Panc1 (cell line): ENCODE data around the gene HEPACAM2. TPM values are rescaled to one million over a fixed set of nuclear protein-coding genes. Genes with fewer than 3 reads are reported as not detected.

Source experiments
- ATAC-seq: fragments of 200-7000 bp; cut with Tn5 transposase; 2 replicates; pipeline ENCODE4 v1.9.1; 2020; ENCODE audit warnings: mild to moderate bottlenecking, moderate library complexity
- BruUV-seq: library from RNA; stranded (reverse); fragments of 400-500 nt; replicated peaks from 2 replicates; lab custom pipeline; 2021; lab: Mats Ljungman, UMichigan
- CTCF ChIA-PET: fragments of 300-600 bp; sonication (Branson Sonifier 250); formaldehyde crosslinking; loops from one replicate; lab custom pipeline; 2022; ENCODE audit warnings: antibody characterized with exemption; lab: Charles Lee
- POLR2A ChIA-PET: fragments of 300-600 bp; sonication (Branson Sonifier 250); formaldehyde crosslinking; loops from one replicate; lab custom pipeline; 2022; ENCODE audit warnings: antibody characterized with exemption; lab: Charles Lee
- DNase-seq: peaks from one replicate; pipeline ENCODE4 v3.0.0-alpha.2; 2010; ENCODE audit warnings: low read depth, low spot score
- H3K27ac ChIP-seq: 2 replicates; pipeline ENCODE4 v1.5.1; 2011; ENCODE audit warnings: mild to moderate bottlenecking, low read length, inconsistent platforms
- H3K27me3 ChIP-seq: fragments of 200-500 bp; sonication (Bioruptor generic); 2 replicates; pipeline ENCODE4 v1.6.0; 2014; ENCODE audit warnings: low read length, inconsistent platforms; ENCODE audit not compliant: control insufficient read depth, insufficient read depth
- H3K36me3 ChIP-seq: fragments of 200-500 bp; sonication (Bioruptor generic); 2 replicates; pipeline ENCODE4 v1.5.1; 2014; ENCODE audit warnings: inconsistent platforms, mild to moderate bottlenecking, low read length, moderate library complexity; ENCODE audit not compliant: control insufficient read depth, insufficient read depth
- H3K4me1 ChIP-seq: 2 replicates; pipeline ENCODE4 v1.5.1; 2011; ENCODE audit warnings: inconsistent platforms, mild to moderate bottlenecking, low read length, moderate library complexity; ENCODE audit not compliant: control insufficient read depth, insufficient read depth
- H3K4me3 ChIP-seq, 2 experiments: 2 replicates each; pipeline ENCODE4 v1.5.1; 2011 to 2012; ENCODE audit warnings: low read depth in 2 of 2, low read length in 2 of 2, mild to moderate bottlenecking in 2 of 2, inconsistent platforms in 1 of 2, moderate library complexity in 1 of 2
- H3K9me3 ChIP-seq: fragments of 200-500 bp; sonication (Bioruptor generic); 2 replicates; pipeline ENCODE4 v1.5.1; 2014; ENCODE audit warnings: low read depth, mild to moderate bottlenecking, inconsistent platforms, low read length, moderate library complexity; ENCODE audit not compliant: control insufficient read depth, insufficient read depth
- CTCF ChIP-seq: fragments of 450-650 bp; IDR thresholded peaks from 2 replicates; pipeline ENCODE4 v1.5.1; 2017; ENCODE audit warnings: mild to moderate bottlenecking
- POLR2AphosphoS5 ChIP-seq: IDR thresholded peaks from 2 replicates; pipeline ENCODE4 v1.6.1; 2012; ENCODE audit warnings: mild to moderate bottlenecking, low read depth, low read length, moderate library complexity
- REST ChIP-seq, 2 experiments: IDR thresholded peaks; 2 replicates each; pipeline ENCODE4 v1.6.1; 2011 to 2012; ENCODE audit warnings: low read depth in 2 of 2, control low read depth in 1 of 2, low read length in 1 of 2, mild to moderate bottlenecking in 1 of 2, moderate library complexity in 1 of 2; ENCODE audit not compliant: insufficient read depth in 1 of 2
- SIN3A ChIP-seq: IDR thresholded peaks from 2 replicates; pipeline ENCODE4 v1.6.1; 2012; ENCODE audit warnings: low read depth, mild to moderate bottlenecking, low read length, moderate library complexity, borderline replicate concordance; ENCODE audit not compliant: insufficient read depth
- TCF7L2 ChIP-seq: IDR thresholded peaks from 2 replicates; pipeline ENCODE4 v1.6.1; 2011; ENCODE audit warnings: mild to moderate bottlenecking, low read depth, low read length, inconsistent platforms
- in situ Hi-C: cut with HindIII; loops from 2 replicates; pipeline ENCODE4 v1.10.0; 2016; ENCODE audit warnings: low sequenced_read_pairs, low pct_unique_long_range_greater_than_20kb
- intact Hi-C: fragments of 100-400 bp; cut with micrococcal nuclease; formaldehyde crosslinking; loops from one replicate; pipeline ENCODE4 v1.10.0; 2022; ENCODE audit not compliant: unreplicated experiment
- total RNA-seq: library from RNA; stranded (reverse); gene quantifications from one replicate; pipeline ENCODE4 v1.2.1, GENCODE V29; 2021; ENCODE audit not compliant: unreplicated experiment

The HEPACAM2 gene
- total RNA-seq, 1 experiment from 2014 or later = not detected

- no peak overlapping the region for H3K27ac ChIP-seq
- in situ Hi-C loops = no loop called here
- H3K9me3 ChIP-seq = no peaks in the 10 kb centered on the region
- TF ChIP-seq TCF7L2 (no peak), CTCF (no peak), REST (IDR thresholded peaks at IDR 0.05; ENCODE audit: insufficient read depth in 1 of 2, low read depth in 2 of 2, low read length in 1 of 2) (no peak), SIN3A (no peak), POLR2AphosphoS5 (no peak)
- H3K4me3 ChIP-seq = no peak overlapping the region
- H3K4me1 ChIP-seq = no peaks in the 10 kb centered on the region
- no TSS peak for BruUV-seq
- ATAC-seq = no peak
- H3K27me3 ChIP-seq = no peaks in the 10 kb centered on the region; the same call in 1 of the 2 replicates
- DNase-seq = no peak
- H3K36me3 ChIP-seq = no peaks in the 10 kb centered on the region
- intact Hi-C loops = no loop called here
- POLR2A ChIA-PET = no interaction called here
- CTCF ChIA-PET = no interaction called here
These were observed 23.5 kb downstream of the HEPACAM2 start for GRCh38 chr7:93202594-93203250.

DNA sequence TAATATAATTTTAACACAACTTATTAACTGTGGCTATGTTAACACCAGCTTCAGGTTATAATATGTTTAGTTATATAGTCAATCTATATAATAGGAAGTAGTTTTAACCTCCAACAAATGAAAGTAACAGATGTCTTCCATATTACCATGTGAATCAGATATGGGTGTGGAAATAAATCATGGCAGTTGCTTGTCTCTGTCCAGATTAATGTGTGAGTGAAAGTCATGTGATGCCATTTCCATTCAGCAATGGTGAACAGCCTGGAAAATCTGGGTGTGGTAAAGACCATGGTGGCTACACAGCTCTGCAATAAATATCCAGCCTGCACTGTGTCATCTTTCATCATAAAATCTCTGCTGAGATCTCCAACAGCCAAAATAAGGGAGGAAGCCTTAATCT is 27.8 kb downstream of the HEPACAM2 start:
- no TSS peak for BruUV-seq
- intact Hi-C loops (no loop called here), in situ Hi-C loops (no loop called here)
- Histone ChIP-seq H3K27ac (no peak overlapping the region), H3K4me3 (no peak overlapping the region), H3K9me3 (no peaks in the 10 kb centered on the region), H3K4me1 (no peaks in the 10 kb centered on the region), H3K27me3 (no peaks in the 10 kb centered on the region; the same call in 1 of the 2 replicates), H3K36me3 (no peaks in the 10 kb centered on the region; the same call in 1 of the 2 replicates)
- ChIA-PET CTCF (no interaction called here), POLR2A (no interaction called here)
- TF ChIP-seq TCF7L2 = no peak
- no peak for TF ChIP-seq REST (IDR thresholded peaks at IDR 0.05; ENCODE audit: insufficient read depth in 1 of 2, low read depth in 2 of 2, low read length in 1 of 2)
- TF ChIP-seq SIN3A = no peak
- no peak for TF ChIP-seq CTCF
- no peak for TF ChIP-seq POLR2AphosphoS5
- DNase-seq (no peak), ATAC-seq (no peak)
